OCI-LY3 (cell line): ENCODE measurements around the gene PCNX3.

Experiments
- H2AFZ ChIP-seq: fragments of 200-600, 300-600 bp; shearing (Covaris generic); 2 replicates; pipeline ENCODE4 v1.6.0; 2014; ENCODE audit warnings: antibody characterized with exemption, low read depth, low read length
- H3K27ac ChIP-seq: fragments of 200-600, 300-600 bp; sonication (generic); 2 replicates; pipeline ENCODE4 v1.5.1; 2014; ENCODE audit warnings: mild to moderate bottlenecking, low read length, moderate library complexity, mixed read lengths
- H3K27me3 ChIP-seq: fragments of 200-600, 300-600 bp; sonication (generic); 2 replicates; pipeline ENCODE4 v1.6.1; 2014; ENCODE audit warnings: low read depth, low read length, mixed read lengths
- H3K36me3 ChIP-seq: fragments of 200-600, 300-600 bp; sonication (generic); replicated peaks from 2 replicates; pipeline ENCODE3; 2014; ENCODE audit warnings: low read depth, low read length, mixed read lengths
- H3K4me1 ChIP-seq: fragments of 300-600, 200-600 bp; sonication (generic); 2 replicates; pipeline ENCODE4 v1.6.1; 2014; ENCODE audit warnings: low read length, mixed read lengths
- H3K4me2 ChIP-seq: fragments of 200-600, 300-600 bp; sonication (generic); 2 replicates; pipeline ENCODE4 v1.6.1; 2014; ENCODE audit warnings: low read length, mixed read lengths
- H3K4me3 ChIP-seq: fragments of 300-600, 200-600 bp; sonication (generic); 2 replicates; pipeline ENCODE4 v1.5.1; 2014; ENCODE audit warnings: antibody characterized with exemption, mild to moderate bottlenecking, low read length, moderate library complexity
- H3K79me2 ChIP-seq: fragments of 300-600, 200-600 bp; shearing (Covaris generic); 2 replicates; pipeline ENCODE4 v1.6.1; 2014; ENCODE audit warnings: mild to moderate bottlenecking, low read length, mixed read lengths
- H3K9ac ChIP-seq: fragments of 300-600, 200-600 bp; shearing (Covaris generic); 2 replicates; pipeline ENCODE4 v1.6.0; 2014; ENCODE audit warnings: mild to moderate bottlenecking, low read length, moderate library complexity
- H3K9me3 ChIP-seq: fragments of 200-600, 300-600 bp; shearing (Covaris generic); 2 replicates; pipeline ENCODE4 v1.6.1; 2014; ENCODE audit warnings: low read length, mixed read lengths; ENCODE audit not compliant: insufficient read depth
- H4K20me1 ChIP-seq: fragments of 200-600, 300-600 bp; sonication (generic); 2 replicates; pipeline ENCODE4 v1.6.1; 2016; ENCODE audit warnings: low read length, mixed read lengths; ENCODE audit not compliant: insufficient read depth
- CTCF ChIP-seq: fragments of 200-600, 300-600 bp; sonication (generic); IDR thresholded peaks from 2 replicates; pipeline ENCODE4 v1.5.1; 2014; ENCODE audit warnings: antibody characterized with exemption, low read length, low read depth
- EZH2phosphoT487 ChIP-seq: fragments of 200-600 bp; shearing (Covaris generic); IDR thresholded peaks from 2 replicates; pipeline ENCODE4 v1.6.1; 2018; ENCODE audit warnings: antibody characterized with exemption, mixed run types, low read depth

PCNX3 gene

DNA sequence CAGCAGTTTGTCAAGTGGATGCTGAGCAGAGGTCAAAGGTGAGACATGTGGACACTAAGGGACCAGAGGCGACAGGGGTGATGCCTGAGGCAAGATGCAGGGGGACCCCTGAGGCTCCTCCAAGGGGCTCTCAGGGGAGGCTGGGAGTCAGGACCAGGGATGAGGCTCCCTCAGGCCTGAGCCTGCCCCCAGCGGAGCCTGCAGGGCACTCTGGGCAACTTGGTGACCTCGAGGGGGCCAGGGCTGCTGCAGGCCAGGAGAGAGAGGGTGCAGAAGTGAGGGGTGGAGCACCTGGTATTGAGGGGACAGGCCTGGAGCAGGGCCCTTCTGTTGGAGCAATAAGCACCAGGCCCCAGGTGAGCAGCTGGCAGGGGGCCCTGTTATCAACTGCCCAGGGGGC, 33.6 kb upstream of the PCNX3 start:
- no peaks in the 10 kb centered on the region for H4K20me1 ChIP-seq
- no peak overlapping the region for H2AFZ ChIP-seq
- H3K9me3 ChIP-seq: no peaks in the 10 kb centered on the region
- peaks cover 6% of the 10 kb centered on the region; the same call in 1 of the 2 replicates for H3K79me2 ChIP-seq
- H3K4me1 ChIP-seq: peaks cover 22% of the 10 kb centered on the region
- peaks cover 24% of the 10 kb centered on the region for H3K36me3 ChIP-seq
- no peak overlapping the region for H3K4me2 ChIP-seq
- no peak overlapping the region for H3K4me3 ChIP-seq
- TF ChIP-seq CTCF (no peak), EZH2phosphoT487 (no peak)
- H3K27ac ChIP-seq: no peak overlapping the region
- no peak overlapping the region for H3K9ac ChIP-seq
- H3K27me3 ChIP-seq: no peaks in the 10 kb centered on the region

DNA sequence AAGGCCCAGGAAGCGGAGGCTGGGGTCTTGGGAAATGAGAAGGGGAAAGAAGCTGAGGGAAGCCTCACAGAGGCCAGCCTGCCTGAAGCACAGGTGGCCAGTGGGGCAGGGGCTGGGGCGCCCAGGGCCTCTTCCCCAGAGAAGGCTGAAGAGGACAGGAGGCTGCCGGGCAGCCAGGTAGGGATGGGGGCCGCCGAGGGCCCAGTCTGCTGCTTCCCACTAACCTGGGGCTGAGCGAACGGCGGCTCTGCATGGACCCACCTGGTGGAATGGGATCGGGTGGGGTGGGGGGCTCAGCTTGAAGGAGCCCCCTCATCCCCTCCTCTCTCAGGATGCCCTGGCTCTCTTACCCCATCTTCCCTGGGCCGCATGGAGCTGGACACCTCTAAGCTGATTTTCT, 32.0 kb upstream of the PCNX3 start:
- Histone ChIP-seq H3K4me3 (no peak overlapping the region), H3K36me3 (peaks cover 24% of the 10 kb centered on the region), H3K4me1 (peaks cover 27% of the 10 kb centered on the region), H4K20me1 (no peaks in the 10 kb centered on the region), H3K27me3 (no peaks in the 10 kb centered on the region), H3K27ac (no peak overlapping the region), H3K9ac (no peak overlapping the region), H2AFZ (no peak overlapping the region), H3K79me2 (no peaks in the 10 kb centered on the region), H3K9me3 (no peaks in the 10 kb centered on the region), H3K4me2 (no peak overlapping the region)
- no peak for TF ChIP-seq EZH2phosphoT487
- TF ChIP-seq CTCF: no peak

DNA sequence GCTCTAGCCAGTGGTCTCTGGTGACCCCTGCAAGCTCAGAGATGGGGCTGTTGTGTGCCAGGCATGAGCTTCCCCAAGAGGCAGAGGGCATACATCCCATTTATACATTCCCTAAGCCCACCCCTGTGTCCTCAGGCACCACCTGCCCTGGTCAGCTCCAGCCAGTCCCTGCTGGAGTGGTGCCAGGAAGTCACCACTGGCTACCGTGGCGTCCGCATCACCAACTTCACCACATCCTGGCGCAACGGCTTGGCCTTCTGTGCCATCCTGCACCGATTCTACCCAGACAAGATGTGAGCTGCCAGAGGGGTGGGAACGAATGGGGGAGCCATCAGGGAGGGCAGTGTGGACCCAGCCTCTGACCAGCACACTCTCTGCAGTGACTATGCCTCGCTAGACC, 31.5 kb upstream of the PCNX3 start:
- no peaks in the 10 kb centered on the region for H3K79me2 ChIP-seq
- peaks cover 24% of the 10 kb centered on the region for H3K36me3 ChIP-seq
- no peaks in the 10 kb centered on the region for H4K20me1 ChIP-seq
- no peaks in the 10 kb centered on the region for H3K9me3 ChIP-seq
- H2AFZ ChIP-seq: no peak overlapping the region
- TF ChIP-seq CTCF: no peak
- peaks cover 32% of the 10 kb centered on the region for H3K4me1 ChIP-seq
- no peak overlapping the region for H3K4me3 ChIP-seq
- no peak overlapping the region for H3K27ac ChIP-seq
- no peaks in the 10 kb centered on the region for H3K27me3 ChIP-seq
- no peak overlapping the region for H3K9ac ChIP-seq
- H3K4me2 ChIP-seq: no peak overlapping the region

GRCh38 chr11:65584723-65585171, 30.8 kb upstream of the PCNX3 start:
- Histone ChIP-seq H3K27ac (no peak overlapping the region), H2AFZ (no peak overlapping the region), H3K27me3 (no peaks in the 10 kb centered on the region), H3K9ac (no peak overlapping the region), H4K20me1 (no peaks in the 10 kb centered on the region), H3K4me3 (no peak overlapping the region), H3K4me2 (no peak overlapping the region), H3K36me3 (peaks cover 24% of the 10 kb centered on the region), H3K4me1 (peaks cover 39% of the 10 kb centered on the region), H3K79me2 (no peaks in the 10 kb centered on the region), H3K9me3 (no peaks in the 10 kb centered on the region)
- no peak for TF ChIP-seq CTCF
- no peak for TF ChIP-seq EZH2phosphoT487
